ENCODE data around the gene ELMO3.

ELMO3 gene

DNA sequence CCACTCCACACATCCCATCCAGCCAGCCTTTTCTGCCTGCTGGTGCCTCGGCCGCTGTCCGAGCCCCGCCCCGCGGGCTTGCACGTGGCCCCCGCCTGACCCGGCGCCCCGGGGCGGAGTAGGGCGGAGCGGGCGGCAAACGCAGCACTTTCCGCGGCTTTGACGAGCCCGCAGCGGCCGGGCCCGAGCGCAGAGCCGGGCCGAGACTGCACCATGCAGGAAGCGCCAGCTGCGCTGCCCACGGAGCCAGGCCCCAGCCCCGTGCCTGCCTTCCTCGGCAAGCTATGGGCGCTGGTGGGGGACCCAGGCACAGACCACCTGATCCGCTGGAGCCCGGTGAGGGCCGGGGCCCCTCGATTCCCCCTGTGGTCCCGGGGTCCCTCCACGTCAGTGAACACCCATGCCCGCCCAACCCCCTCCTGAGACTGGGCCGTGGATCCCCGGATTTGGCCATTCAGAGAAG, 34.3 kb upstream of the ELMO3 start, which contains the start of gene HSF4:
Gene HSF4 (plus strand): TSS at position 147 of the 463 bp plus-strand sequence. CDS start 67 bp downstream, at position 214.
- Histone ChIP-seq H3K9ac (ENCODE audit: low read depth in 1 of 2, low read length in 2 of 2) (peak within 1 kb of the TSS in 1 of 2 donors; percentile 45), H3K36me3 (ENCODE audit: control insufficient read depth in 2 of 2, insufficient read depth in 2 of 2, low read length in 2 of 2) (no peaks in the 10 kb centered on the region), H3K27ac (ENCODE audit: low read depth in 2 of 2, low read length in 2 of 2) (peak within 1 kb of the TSS in 1 of 2 donors; percentile 23), H3K4me3 (ENCODE audit: low read length in 2 of 2) (peak within 1 kb of the TSS; percentile 41 to 57), H3K9me3 (ENCODE audit: control insufficient read depth in 2 of 2, low read length in 2 of 2) (no peaks in the 10 kb centered on the region), H3K4me1 (ENCODE audit: control insufficient read depth in 2 of 2, insufficient read depth in 2 of 2, low read length in 2 of 2) (peaks cover 32 to 48% of the 10 kb centered on the region in 2 donors), H3K27me3 (ENCODE audit: control insufficient read depth in 2 of 2, insufficient read depth in 2 of 2, low read length in 2 of 2) (peaks cover 8 to 9% of the 10 kb centered on the region in 2 donors)

DNA sequence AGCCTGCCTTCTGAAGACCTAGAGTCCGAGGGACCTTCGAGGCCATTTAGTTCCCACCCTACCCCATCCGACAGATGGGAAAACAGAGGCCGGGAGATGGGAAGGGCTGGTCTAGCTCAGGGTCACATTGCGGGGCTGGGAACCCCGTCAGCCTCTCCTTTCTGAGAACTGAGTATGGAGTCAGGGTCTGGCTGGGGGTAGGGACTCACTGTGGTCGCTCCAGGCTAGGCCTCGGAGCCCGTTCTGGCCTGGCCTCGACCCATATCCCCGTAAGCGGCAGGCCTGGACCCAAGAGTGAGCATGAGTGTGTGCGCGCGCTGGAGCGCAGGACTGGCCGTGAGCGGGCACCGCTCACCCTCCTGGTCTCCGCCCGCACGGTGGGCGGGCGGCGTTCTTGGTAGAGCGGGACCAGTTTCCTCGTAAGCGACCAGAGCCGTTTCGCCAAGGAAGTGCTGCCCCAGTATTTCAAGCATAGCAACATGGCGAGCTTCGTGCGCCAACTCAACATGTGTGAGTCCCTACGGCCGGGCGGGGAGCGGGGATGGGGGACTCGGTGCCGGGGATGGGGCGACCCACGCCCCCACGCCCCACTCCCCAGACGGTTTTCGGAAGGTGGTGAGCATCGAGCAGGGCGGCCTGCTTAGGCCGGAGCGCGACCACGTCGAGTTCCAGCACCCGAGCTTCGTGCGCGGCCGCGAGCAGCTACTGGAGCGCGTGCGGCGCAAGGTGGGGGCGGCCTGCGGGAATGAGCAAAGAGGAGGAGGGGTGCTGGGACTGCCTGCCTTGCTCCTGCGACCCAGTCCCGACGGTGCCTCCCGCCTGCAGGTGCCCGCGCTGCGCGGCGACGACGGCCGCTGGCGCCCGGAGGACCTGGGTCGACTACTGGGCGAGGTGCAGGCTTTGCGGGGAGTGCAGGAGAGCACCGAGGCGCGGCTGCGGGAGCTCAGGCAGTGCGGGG, 33.5 kb upstream of the ELMO3 start:
- H3K9ac ChIP-seq (ENCODE audit: low read depth in 1 of 2, low read length in 2 of 2) = peak overlapping the region in 1 of 2 donors; percentile 45
- peaks cover 38 to 53% of the 10 kb centered on the region in 2 donors for H3K4me1 ChIP-seq (ENCODE audit: control insufficient read depth in 2 of 2, insufficient read depth in 2 of 2, low read length in 2 of 2)
- H3K27me3 ChIP-seq (ENCODE audit: control insufficient read depth in 2 of 2, insufficient read depth in 2 of 2, low read length in 2 of 2) = peaks cover 8 to 9% of the 10 kb centered on the region in 2 donors
- peak overlapping the region; percentile 37 to 48 for H3K4me3 ChIP-seq (ENCODE audit: low read length in 2 of 2)
- H3K36me3 ChIP-seq (ENCODE audit: control insufficient read depth in 2 of 2, insufficient read depth in 2 of 2, low read length in 2 of 2) = no peaks in the 10 kb centered on the region
- H3K9me3 ChIP-seq (ENCODE audit: control insufficient read depth in 2 of 2, low read length in 2 of 2) = no peaks in the 10 kb centered on the region
- peak overlapping the region in 1 of 2 donors; percentile 23 for H3K27ac ChIP-seq (ENCODE audit: low read depth in 2 of 2, low read length in 2 of 2)

DNA sequence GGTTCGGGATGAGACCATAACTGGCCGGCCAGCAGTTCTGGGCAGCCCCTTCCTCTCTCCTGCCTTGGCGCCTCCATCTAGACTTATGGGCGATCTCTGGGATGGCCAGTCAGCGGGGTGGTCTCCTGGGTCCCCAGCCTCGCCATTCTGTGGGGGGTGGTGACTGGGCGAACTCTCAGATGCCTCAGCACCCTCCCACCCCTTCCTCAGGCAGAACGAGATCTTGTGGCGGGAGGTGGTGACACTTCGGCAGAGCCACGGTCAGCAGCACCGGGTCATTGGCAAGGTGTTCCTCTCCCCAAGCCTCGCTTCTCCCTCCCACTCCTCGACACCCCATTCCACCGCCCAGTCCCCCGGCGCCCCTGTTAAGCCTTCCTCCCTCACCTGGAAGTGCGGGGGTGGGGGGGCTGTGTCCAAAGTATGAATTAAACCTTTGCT, 32.8 kb upstream of the ELMO3 start:
- H3K9me3 ChIP-seq (ENCODE audit: control insufficient read depth in 2 of 2, low read length in 2 of 2) = no peaks in the 10 kb centered on the region
- H3K4me3 ChIP-seq (ENCODE audit: low read length in 2 of 2) = no peak overlapping the region
- H3K36me3 ChIP-seq (ENCODE audit: control insufficient read depth in 2 of 2, insufficient read depth in 2 of 2, low read length in 2 of 2) = no peaks in the 10 kb centered on the region
- peaks cover 43 to 54% of the 10 kb centered on the region in 2 donors for H3K4me1 ChIP-seq (ENCODE audit: control insufficient read depth in 2 of 2, insufficient read depth in 2 of 2, low read length in 2 of 2)
- no peak overlapping the region for H3K9ac ChIP-seq (ENCODE audit: low read depth in 1 of 2, low read length in 2 of 2)
- no peak overlapping the region for H3K27ac ChIP-seq (ENCODE audit: low read depth in 2 of 2, low read length in 2 of 2)
- H3K27me3 ChIP-seq (ENCODE audit: control insufficient read depth in 2 of 2, insufficient read depth in 2 of 2, low read length in 2 of 2) = peaks cover 8 to 9% of the 10 kb centered on the region in 2 donors

DNA sequence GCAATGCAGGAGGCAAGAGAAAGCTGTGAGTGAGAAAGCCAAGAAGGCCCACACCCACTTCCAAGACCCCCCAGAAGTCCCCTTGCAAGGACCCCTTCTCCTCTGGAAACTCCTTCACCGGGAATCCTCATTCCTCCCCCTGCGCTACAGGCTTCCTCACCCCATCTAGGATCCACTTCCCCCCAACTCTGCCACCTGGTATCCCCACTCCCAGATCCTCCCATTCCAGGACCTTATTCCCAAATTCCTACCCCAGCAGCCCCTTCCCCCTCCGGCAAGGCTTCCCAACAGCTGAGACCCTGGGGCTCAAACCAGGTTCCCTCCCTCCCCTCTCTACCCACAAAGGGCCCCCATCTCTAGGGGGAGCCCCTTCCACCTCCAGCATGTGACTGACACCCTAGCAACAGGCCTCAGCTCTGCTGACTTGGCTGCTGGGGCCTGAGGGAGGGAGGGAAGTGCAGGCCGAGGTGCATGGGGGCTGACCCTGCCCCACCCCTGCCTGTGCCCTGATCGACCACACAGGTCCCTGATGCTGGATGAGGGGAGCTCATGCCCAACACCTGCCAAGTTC, 32.2 kb upstream of the ELMO3 start:
- H3K4me1 ChIP-seq (ENCODE audit: control insufficient read depth in 2 of 2, insufficient read depth in 2 of 2, low read length in 2 of 2) = peaks cover 44 to 49% of the 10 kb centered on the region in 2 donors
- H3K9ac ChIP-seq (ENCODE audit: low read depth in 1 of 2, low read length in 2 of 2) = no peak overlapping the region
- no peaks in the 10 kb centered on the region for H3K36me3 ChIP-seq (ENCODE audit: control insufficient read depth in 2 of 2, insufficient read depth in 2 of 2, low read length in 2 of 2)
- H3K4me3 ChIP-seq (ENCODE audit: low read length in 2 of 2) = no peak overlapping the region
- H3K27ac ChIP-seq (ENCODE audit: low read depth in 2 of 2, low read length in 2 of 2) = no peak overlapping the region
- peaks cover 8 to 9% of the 10 kb centered on the region in 2 donors for H3K27me3 ChIP-seq (ENCODE audit: control insufficient read depth in 2 of 2, insufficient read depth in 2 of 2, low read length in 2 of 2)
- H3K9me3 ChIP-seq (ENCODE audit: control insufficient read depth in 2 of 2, low read length in 2 of 2) = no peaks in the 10 kb centered on the region

DNA sequence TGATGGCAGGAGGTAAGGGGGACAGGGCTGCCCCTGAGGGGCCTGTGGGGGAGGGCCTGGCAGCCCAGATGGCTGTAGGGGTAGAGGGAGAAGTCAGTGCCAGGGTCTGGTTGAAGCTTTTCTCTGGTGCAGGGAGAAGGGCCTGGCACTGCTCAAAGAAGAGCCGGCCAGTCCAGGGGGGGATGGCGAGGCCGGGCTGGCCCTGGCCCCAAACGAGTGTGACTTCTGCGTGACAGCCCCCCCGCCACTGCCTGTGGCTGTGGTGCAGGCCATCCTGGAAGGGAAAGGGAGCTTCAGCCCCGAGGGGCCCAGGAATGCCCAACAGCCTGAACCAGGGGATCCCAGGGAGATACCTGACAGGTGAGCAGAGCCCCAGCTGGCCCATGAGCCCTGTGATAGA, 31.3 kb upstream of the ELMO3 start:
- Histone ChIP-seq H3K27ac (ENCODE audit: low read depth in 2 of 2, low read length in 2 of 2) (no peak overlapping the region), H3K4me3 (ENCODE audit: low read length in 2 of 2) (no peak overlapping the region), H3K4me1 (ENCODE audit: control insufficient read depth in 2 of 2, insufficient read depth in 2 of 2, low read length in 2 of 2) (peaks cover 44% of the 10 kb centered on the region in 2 donors), H3K9ac (ENCODE audit: low read depth in 1 of 2, low read length in 2 of 2) (no peak overlapping the region), H3K36me3 (ENCODE audit: control insufficient read depth in 2 of 2, insufficient read depth in 2 of 2, low read length in 2 of 2) (no peaks in the 10 kb centered on the region), H3K27me3 (ENCODE audit: control insufficient read depth in 2 of 2, insufficient read depth in 2 of 2, low read length in 2 of 2) (peaks cover 5 to 9% of the 10 kb centered on the region in 2 donors), H3K9me3 (ENCODE audit: control insufficient read depth in 2 of 2, low read length in 2 of 2) (no peaks in the 10 kb centered on the region)

DNA sequence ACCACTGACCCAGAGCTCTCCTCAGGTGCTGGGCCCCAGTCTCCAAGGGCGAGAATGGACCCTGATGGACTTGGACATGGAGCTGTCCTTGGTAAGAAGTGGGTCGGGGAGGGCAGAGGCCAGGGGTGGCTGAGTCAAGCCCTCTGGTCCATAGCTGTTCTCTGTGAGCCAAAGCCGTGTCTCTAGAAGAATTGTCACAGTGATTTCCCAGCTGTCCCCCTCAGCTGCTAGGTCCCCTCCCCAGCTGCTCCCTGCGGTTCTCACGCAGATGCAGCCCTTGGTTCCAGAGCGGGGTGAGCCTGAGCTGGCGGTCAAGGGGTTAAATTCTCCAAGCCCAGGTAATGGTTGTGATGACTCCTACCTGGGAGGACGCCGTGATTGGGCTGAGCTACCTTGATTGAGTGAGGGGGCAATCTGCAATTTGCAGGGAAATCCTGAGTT, 29.9 kb upstream of the ELMO3 start:
- H3K9ac ChIP-seq (ENCODE audit: low read depth in 1 of 2, low read length in 2 of 2) = no peak overlapping the region
- H3K36me3 ChIP-seq (ENCODE audit: control insufficient read depth in 2 of 2, insufficient read depth in 2 of 2, low read length in 2 of 2) = no peaks in the 10 kb centered on the region
- H3K27ac ChIP-seq (ENCODE audit: low read depth in 2 of 2, low read length in 2 of 2) = peak overlapping the region in 1 of 2 donors; percentile 71
- H3K9me3 ChIP-seq (ENCODE audit: control insufficient read depth in 2 of 2, low read length in 2 of 2) = no peaks in the 10 kb centered on the region
- peaks cover 40 to 43% of the 10 kb centered on the region in 2 donors for H3K4me1 ChIP-seq (ENCODE audit: control insufficient read depth in 2 of 2, insufficient read depth in 2 of 2, low read length in 2 of 2)
- no peak overlapping the region for H3K4me3 ChIP-seq (ENCODE audit: low read length in 2 of 2)
- H3K27me3 ChIP-seq (ENCODE audit: control insufficient read depth in 2 of 2, insufficient read depth in 2 of 2, low read length in 2 of 2) = peaks cover 5 to 9% of the 10 kb centered on the region in 2 donors

DNA sequence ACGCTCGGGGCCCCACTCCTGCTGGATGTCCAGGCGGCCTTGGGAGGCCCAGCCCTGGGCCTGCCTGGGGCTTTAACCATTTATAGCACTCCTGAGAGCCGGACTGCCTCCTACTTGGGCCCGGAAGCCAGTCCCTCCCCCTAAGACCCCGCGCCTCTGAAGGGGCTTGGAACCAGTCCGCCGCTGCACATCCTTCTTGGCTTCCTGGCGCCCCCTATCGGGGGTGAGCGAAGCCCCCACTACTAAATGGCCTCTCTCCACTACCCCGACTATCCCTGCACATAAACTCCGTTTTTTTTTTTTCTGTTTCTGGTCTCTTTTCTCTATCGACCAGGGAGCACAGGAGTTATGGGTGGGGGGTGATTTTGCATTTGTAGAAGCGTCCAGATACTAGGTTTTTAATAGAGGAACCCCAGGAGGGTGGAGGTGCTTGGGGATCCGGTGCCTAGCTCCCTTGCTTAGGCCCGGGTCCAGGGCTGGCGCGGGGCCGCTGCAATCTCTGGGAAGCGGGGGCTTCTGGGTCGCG, 29.2 kb upstream of the ELMO3 start:
- peak overlapping the region; percentile 61 to 67 for H3K4me3 ChIP-seq (ENCODE audit: low read length in 2 of 2)
- peaks cover 5 to 9% of the 10 kb centered on the region in 2 donors for H3K27me3 ChIP-seq (ENCODE audit: control insufficient read depth in 2 of 2, insufficient read depth in 2 of 2, low read length in 2 of 2)
- peaks cover 42 to 44% of the 10 kb centered on the region in 2 donors for H3K4me1 ChIP-seq (ENCODE audit: control insufficient read depth in 2 of 2, insufficient read depth in 2 of 2, low read length in 2 of 2)
- peak overlapping the region; percentile 60 to 71 for H3K27ac ChIP-seq (ENCODE audit: low read depth in 2 of 2, low read length in 2 of 2)
- no peaks in the 10 kb centered on the region for H3K36me3 ChIP-seq (ENCODE audit: control insufficient read depth in 2 of 2, insufficient read depth in 2 of 2, low read length in 2 of 2)
- H3K9me3 ChIP-seq (ENCODE audit: control insufficient read depth in 2 of 2, low read length in 2 of 2) = no peaks in the 10 kb centered on the region
- H3K9ac ChIP-seq (ENCODE audit: low read depth in 1 of 2, low read length in 2 of 2) = peak overlapping the region; percentile 68 to 72

DNA sequence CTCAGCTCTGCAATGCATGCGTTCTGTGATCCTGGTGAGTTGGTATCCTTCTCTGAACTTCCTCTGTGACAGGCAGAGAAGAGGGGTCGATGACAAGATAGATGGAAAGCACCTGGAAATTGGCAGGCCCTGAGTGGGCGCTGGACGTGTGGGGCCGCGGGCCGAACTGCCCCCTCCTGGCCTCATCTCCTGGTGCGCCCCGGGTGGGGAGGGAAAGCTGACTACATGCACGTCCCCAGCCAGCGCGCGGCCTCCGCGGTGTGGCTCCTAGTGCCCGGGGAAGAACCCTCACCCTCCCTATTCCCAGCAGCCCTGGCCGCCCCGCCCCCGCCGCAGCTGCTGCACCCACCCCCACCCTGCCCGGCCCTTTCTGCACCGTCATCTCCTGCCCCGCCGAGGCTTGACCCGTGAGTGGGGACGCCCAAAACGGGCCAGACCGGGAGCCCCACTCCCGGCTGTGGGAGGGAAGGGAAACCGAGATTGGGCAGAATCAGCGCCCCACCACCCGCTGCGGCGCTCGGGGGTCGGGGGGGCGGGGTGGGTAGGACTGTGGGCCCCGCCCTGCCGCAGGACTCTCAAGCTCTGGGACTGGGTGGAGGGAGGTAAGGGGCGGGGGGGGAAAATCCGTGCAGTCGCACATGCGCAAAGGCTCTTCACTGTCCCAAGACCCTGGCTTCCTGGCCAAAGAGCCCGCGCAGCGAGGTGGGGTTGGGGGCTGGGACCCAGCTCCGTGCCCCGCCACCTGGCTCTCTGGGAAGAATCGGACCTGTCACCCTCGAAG, 28.6 kb upstream of the ELMO3 start, which contains the start of gene NOL3:
Gene NOL3 (plus strand): TSS at position 371 of the 781 bp plus-strand sequence.
- H3K4me1 ChIP-seq (ENCODE audit: control insufficient read depth in 2 of 2, insufficient read depth in 2 of 2, low read length in 2 of 2) = peaks cover 37 to 40% of the 10 kb centered on the region in 2 donors
- no peaks in the 10 kb centered on the region for H3K9me3 ChIP-seq (ENCODE audit: control insufficient read depth in 2 of 2, low read length in 2 of 2)
- H3K36me3 ChIP-seq (ENCODE audit: control insufficient read depth in 2 of 2, insufficient read depth in 2 of 2, low read length in 2 of 2) = no peaks in the 10 kb centered on the region
- peaks cover 4 to 5% of the 10 kb centered on the region in 2 donors for H3K27me3 ChIP-seq (ENCODE audit: control insufficient read depth in 2 of 2, insufficient read depth in 2 of 2, low read length in 2 of 2)
- H3K27ac ChIP-seq (ENCODE audit: low read depth in 2 of 2, low read length in 2 of 2) = peak within 1 kb of the TSS; percentile 79
- H3K9ac ChIP-seq (ENCODE audit: low read depth in 1 of 2, low read length in 2 of 2) = peak within 1 kb of the TSS; percentile 68 to 72
- peak within 1 kb of the TSS; percentile 61 to 67 for H3K4me3 ChIP-seq (ENCODE audit: low read length in 2 of 2)

DNA sequence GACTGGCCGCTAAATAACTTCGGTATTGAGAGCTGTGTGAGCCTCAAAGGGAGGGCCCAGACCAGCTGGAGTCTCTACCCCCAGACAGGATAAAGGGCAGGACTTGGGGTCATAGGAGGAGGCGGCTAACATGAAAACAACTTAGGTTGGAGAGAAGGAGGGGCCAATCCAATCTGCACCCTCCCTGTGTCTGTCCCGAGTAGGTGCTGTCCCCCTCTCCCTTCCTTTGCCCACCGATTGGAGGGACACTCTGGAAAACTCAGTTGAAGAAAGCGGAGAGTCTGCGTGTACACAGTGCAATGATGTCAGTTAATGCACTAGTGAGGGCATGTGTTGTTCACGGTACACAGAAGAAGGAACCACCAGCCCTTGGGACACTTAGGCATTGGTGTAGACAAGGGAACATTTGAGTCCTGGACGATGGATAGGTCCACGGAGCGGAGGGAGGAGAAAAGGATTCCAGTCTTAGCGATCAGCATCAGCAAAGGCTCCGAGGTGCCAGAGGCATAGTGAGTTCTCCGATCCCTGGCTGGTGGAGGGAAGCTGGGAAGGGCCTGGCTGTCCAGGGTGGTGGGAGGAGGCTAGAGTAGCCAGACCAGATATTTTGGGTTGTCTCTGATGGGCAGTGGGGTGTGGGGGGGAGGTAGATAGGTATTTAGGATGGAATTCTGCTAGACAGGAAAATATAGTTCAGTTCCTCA, 27.8 kb upstream of the ELMO3 start:
- peak overlapping the region; percentile 56 to 72 for H3K9ac ChIP-seq (ENCODE audit: low read depth in 1 of 2, low read length in 2 of 2)
- H3K36me3 ChIP-seq (ENCODE audit: control insufficient read depth in 2 of 2, insufficient read depth in 2 of 2, low read length in 2 of 2) = no peaks in the 10 kb centered on the region
- H3K27me3 ChIP-seq (ENCODE audit: control insufficient read depth in 2 of 2, insufficient read depth in 2 of 2, low read length in 2 of 2) = peaks cover 3% of the 10 kb centered on the region in 2 donors
- peaks cover 34 to 35% of the 10 kb centered on the region in 2 donors for H3K4me1 ChIP-seq (ENCODE audit: control insufficient read depth in 2 of 2, insufficient read depth in 2 of 2, low read length in 2 of 2)
- no peaks in the 10 kb centered on the region for H3K9me3 ChIP-seq (ENCODE audit: control insufficient read depth in 2 of 2, low read length in 2 of 2)
- H3K4me3 ChIP-seq (ENCODE audit: low read length in 2 of 2) = peak overlapping the region; percentile 56 to 61
- H3K27ac ChIP-seq (ENCODE audit: low read depth in 2 of 2, low read length in 2 of 2) = peak overlapping the region; percentile 79
